Fibroblast of villous mesenchyme (primary cell): ENCODE results near the gene KAZN. TPM values are rescaled to one million over a fixed set of nuclear protein-coding genes. Genes with fewer than 3 reads are reported as not detected.

Experiments used
- DNase-seq: peaks from one replicate; pipeline ENCODE4 v3.0.0-alpha.2; 2010; ENCODE audit warnings: low read depth
- H3K4me3 ChIP-seq: 2 replicates; pipeline ENCODE4 v1.5.1; 2011; ENCODE audit warnings: low read depth, mild to moderate bottlenecking, low read length
- CTCF ChIP-seq: IDR thresholded peaks from 2 replicates; pipeline ENCODE4 v1.5.1; 2012; ENCODE audit warnings: low read depth, mild to moderate bottlenecking, low read length; ENCODE audit not compliant: insufficient read depth
- total RNA-seq: library from RNA; depleted of rRNA; stranded (reverse); fragments of >200 nt; gene quantifications from 2 replicates; pipeline ENCODE4 v1.2.3, GENCODE V29; 2012

KAZN gene
- total RNA-seq, 1 donor = 8.6 TPM

DNA sequence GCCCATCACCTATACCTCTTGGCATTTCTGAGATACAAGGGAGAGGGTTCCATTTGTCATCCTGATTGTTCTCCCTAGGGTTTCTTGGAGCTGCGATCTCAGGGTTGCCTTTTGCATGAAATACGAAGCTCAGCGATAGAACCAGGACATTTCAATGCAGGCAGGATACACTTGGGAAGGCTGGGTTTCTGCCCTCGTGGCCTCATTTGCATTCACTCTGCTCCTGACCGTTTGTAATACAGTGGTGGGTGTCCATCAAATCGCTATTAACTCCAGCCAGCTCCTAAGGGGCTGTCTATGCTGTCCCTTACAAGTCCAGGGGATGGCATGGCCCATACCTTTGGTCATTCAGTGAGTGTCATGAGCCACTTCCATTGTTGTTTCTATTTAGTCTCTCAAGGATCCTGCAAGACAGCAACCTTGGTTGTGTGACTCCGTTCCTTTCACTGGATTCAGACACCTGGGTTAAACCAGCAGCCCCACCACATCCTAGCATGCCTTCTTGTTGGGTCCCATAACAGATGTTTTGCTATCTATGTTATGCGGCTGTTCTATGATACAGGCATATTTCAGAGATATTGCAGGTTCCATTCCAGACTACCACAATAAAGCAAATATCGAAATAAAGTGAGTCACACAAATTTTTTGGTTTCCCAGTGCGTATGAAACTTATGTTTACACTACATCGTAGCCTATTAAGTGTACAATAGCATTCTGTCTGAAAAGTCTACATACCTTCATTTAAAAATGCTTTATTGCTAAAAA, 18.3 kb downstream of the KAZN start:
- no peak for DNase-seq
- no peak overlapping the region for H3K4me3 ChIP-seq
- TF ChIP-seq CTCF = no peak

DNA sequence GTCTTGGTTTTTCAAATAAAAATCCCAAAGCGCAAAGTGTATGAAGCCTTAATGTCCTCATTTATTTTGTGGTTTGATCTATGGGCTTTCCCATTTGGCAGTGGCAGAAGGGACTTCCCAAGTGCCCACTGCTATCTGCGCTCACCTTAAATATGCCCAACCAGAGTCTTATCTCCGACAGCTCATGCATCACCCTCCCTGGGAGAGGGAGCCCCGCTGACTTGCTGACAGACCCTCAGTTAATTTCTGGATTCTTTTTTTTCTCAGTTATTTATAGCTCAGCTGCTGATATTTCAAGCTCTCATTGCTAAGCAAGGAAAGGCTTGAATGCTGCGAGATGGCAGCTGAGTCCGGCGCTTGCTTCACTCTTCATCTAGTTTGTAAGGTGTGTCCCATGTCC, 19.3 kb downstream of the KAZN start:
- H3K4me3 ChIP-seq = no peak overlapping the region
- no peak for TF ChIP-seq CTCF
- DNase-seq = no peak

DNA sequence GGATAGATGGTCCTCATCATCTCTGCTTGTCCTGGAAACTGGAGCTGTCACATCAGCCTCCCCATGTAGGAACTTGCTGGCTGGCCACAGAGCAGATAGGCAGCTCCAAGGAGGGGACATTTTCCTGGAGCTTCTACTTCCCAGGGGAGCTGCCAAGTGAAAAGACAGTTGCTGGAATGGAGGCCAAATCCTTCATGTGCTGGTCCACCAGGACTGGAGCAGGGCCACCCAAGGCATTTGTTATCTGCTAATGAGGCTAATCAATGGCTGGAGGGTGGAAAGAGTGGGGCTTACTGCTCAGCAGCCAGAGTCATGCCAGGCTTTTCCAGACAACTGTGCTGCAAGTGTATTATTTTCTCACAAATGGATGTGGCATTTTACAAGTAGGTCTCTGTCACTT, 22.5 kb downstream of the KAZN start:
- no peak for TF ChIP-seq CTCF
- no peak overlapping the region for H3K4me3 ChIP-seq
- DNase-seq = no peak

- TF ChIP-seq CTCF = no peak
- DNase-seq = no peak
- no peak overlapping the region for H3K4me3 ChIP-seq
Observed at GRCh38 chr1:14623090-14623489, 24.6 kb downstream of the KAZN start.

DNA sequence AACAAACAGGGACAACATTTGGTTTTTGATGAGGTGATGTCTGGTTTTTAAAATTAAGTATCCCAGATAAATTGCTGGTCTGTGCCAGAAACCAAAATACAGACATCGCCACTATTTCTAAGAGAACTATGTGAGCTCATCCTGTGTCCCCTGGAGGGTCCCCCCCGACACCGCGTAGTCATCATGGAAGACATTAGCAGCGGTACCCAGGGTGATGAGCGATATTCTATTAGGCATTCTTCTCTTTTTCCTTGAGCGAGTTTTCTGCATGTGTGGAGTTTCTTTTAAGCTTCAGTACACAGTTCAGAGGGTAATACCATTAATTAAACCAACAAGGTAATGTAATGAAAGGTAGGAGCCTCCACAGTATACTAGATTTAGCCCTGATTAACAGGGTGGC, 26.5 kb downstream of the KAZN start:
- TF ChIP-seq CTCF = no peak
- no peak overlapping the region for H3K4me3 ChIP-seq
- DNase-seq = no peak

DNA sequence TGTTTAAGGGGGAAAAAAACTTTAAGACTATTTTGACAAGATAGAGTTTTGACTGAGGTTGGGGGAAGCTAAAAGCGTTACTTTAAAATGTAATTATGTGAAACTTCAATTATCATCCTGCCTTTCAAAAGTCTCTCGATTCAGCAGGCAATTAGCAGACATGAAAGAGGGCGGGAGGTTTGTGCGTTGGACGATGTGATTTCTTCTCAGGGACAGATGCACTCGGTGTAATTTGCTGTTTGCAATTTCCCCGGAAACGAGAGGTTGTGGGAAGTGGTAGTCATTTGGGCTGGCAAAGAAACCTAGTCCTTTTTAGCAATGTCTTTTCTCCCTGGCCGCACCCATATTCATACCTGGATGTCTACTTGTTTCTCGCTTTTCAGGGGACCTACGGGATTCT, 27.1 kb downstream of the KAZN start:
- no peak for DNase-seq
- TF ChIP-seq CTCF = no peak
- H3K4me3 ChIP-seq = no peak overlapping the region

DNA sequence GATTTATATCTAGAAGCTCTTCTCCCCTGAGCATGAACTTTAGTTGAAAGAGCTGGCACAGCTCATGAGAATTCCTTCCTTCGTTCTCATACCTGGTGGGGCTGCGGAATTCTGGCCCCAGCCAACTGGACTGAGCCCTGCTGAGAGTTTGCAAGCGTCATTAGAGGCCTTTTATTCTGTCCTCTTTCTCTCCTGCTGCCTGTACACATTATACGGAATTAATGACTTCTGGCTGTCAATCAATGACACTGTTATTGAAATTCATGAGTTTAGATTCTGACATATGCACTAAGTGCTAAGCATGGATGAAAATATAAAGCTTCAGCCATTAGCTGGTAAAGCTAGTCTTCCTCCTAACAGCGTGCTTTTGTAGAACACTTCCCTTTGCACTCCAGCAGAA, 27.5 kb downstream of the KAZN start:
- no peak for DNase-seq
- H3K4me3 ChIP-seq = no peak overlapping the region
- TF ChIP-seq CTCF = no peak
